ENCODE results near the gene LRIG1. TPM values are rescaled to one million over a fixed set of nuclear protein-coding genes. Genes with fewer than 3 reads are reported as not detected.

The LRIG1 gene
- total and polyA plus RNA-seq, 2 of the 8 experiments (the other 6 are each of a cell fraction or from before 2014, with no cell fraction given): 78.1 to 88.7 TPM

DNA sequence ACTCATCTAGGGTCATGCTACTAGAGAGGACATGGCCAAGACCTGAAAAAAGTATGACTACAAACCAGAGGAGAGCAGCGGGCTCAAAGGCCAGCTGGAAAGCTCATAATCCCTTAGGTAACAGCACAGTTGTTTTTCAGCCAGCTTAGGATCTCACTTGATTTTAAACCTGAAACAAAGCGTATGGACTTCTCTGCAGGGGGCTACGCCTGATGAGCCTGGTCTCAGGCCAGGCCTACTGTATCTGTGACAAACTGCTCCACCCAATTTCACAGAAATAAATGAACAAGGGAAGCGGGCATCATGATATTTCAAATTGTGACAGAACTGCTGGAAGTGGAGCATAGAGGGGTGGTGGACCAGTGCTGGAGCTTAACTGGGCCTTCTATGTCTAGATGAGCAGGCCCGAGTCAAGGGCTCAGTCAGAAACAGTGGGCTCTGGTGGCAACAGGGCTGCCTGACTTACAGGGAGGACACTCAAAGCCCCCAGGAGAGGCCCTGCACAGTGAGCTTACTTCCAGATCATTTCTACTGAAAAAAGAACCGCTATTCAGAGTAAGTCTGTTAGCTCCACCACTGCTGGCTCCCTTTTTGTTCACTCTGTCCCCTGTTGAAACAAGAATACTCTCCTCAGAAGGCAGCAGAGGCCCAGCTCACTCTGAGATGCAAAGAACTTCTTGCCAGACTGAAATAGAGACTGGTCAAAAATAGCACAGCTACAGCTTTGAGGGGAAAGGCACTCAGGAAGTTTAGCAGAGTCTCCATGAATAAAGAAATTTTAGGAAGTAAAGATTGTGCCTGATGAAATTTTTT is 47.0 kb downstream of the LRIG1 start:
- H3K79me1 ChIP-seq (ENCODE audit: low read depth, low read length): peaks cover 19% of the 10 kb centered on the region
- POLR2A ChIA-PET (ENCODE audit: partially characterized antibody): interaction anchor here (1.1 to 2.8 kb wide), 6 partner anchors 8 to 368 kb away, joined by 3 to 11 read pairs (median 4); no protein-coding TSS in a partner anchor
- H2BK20ac ChIP-seq (ENCODE audit: low read length): peak overlapping the region; percentile 13; the same call in 1 of the 2 replicates
- no peak for FAIRE-seq
- no peaks in the 10 kb centered on the region for H3K27me3 ChIP-seq (replicated peaks in 1 of 4; ENCODE audit: control insufficient read depth in 3 of 4, extremely low read depth in 1 of 4, insufficient read depth in 3 of 4, low read length in 3 of 4)
- H2BK120ac ChIP-seq (replicated peaks; ENCODE audit: low read depth, low read length): no peak overlapping the region
- H3K23ac ChIP-seq (ENCODE audit: insufficient read length): no peak overlapping the region
- no peak overlapping the region for H3K27ac ChIP-seq (ENCODE audit: low read depth, low read length)
- peaks cover 22% of the 10 kb centered on the region in 2 experiments for H4K20me1 ChIP-seq (replicated peaks in 1 of 2; ENCODE audit: control insufficient read depth in 1 of 2, insufficient read depth in 2 of 2, low read length in 2 of 2)
- H3K18ac ChIP-seq (ENCODE audit: extremely low read depth, low read length): no peak overlapping the region
- H2AK5ac ChIP-seq (ENCODE audit: low read depth, low read length): no peak overlapping the region
- no peak overlapping the region for H2AFZ ChIP-seq (ENCODE audit: low read length)
- no peak overlapping the region for H3K56ac ChIP-seq (replicated peaks; ENCODE audit: insufficient read length, low read depth, low read length)
- H3K4me3 ChIP-seq (ENCODE audit: extremely low read depth in 1 of 4, insufficient read depth in 2 of 4, low read depth in 3 of 4, low read length in 4 of 4): no peak overlapping the region
- no peak overlapping the region for H4K91ac ChIP-seq (replicated peaks; ENCODE audit: insufficient read length, low read length)
- no peak overlapping the region for H4K8ac ChIP-seq (ENCODE audit: extremely low read depth, insufficient read depth, low read length)
- H3K4me2 ChIP-seq (ENCODE audit: insufficient read depth in 1 of 2, low read depth in 2 of 2, low read length in 2 of 2): no peak overlapping the region
- H4K5ac ChIP-seq (ENCODE audit: insufficient read length, low read depth, low read length): no peak overlapping the region
- no peak overlapping the region for H2BK5ac ChIP-seq (ENCODE audit: low read depth, low read length)
- no peak overlapping the region for H2BK15ac ChIP-seq (ENCODE audit: low read length)
- no peaks in the 10 kb centered on the region for H3K23me2 ChIP-seq (ENCODE audit: low read depth, low read length)
- no peak for DNase-seq (ENCODE audit: low read depth in 1 of 2, low spot score in 2 of 2)
- no peak overlapping the region for H3K4ac ChIP-seq (replicated peaks; ENCODE audit: insufficient read length, low read depth, low read length)
- H3K4me1 ChIP-seq (replicated peaks in 1 of 4; ENCODE audit: control insufficient read depth in 3 of 4, insufficient read depth in 4 of 4, low read length in 3 of 4): peaks cover 0 to 13% (median 10%) of the 10 kb centered on the region in 4 experiments; a peak in 6 of 7 replicates
- no peaks in the 10 kb centered on the region for H3K9me3 ChIP-seq (ENCODE audit: insufficient read depth in 2 of 2, low read depth in 1 of 2, low read length in 1 of 2)
- CTCF ChIA-PET (ENCODE audit: partially characterized antibody): interaction anchor here (0.7 to 7.2 kb wide), 9 partner anchors 10 to 362 kb away, joined by 3 to 32 read pairs (median 4); no protein-coding TSS in a partner anchor
- no peak overlapping the region for H3K9ac ChIP-seq (replicated peaks in 1 of 4; ENCODE audit: extremely low read depth in 1 of 4, low read depth in 3 of 4, low read length in 3 of 4)
- WGBS, 2 experiments (ENCODE audit: extremely low coverage in 1 of 2, insufficient coverage in 1 of 2, insufficient read length in 1 of 2, insufficient replicate concordance in 2 of 2, low coverage in 1 of 2, low lambda C conversion rate in 2 of 2, missing lambda C conversion rate in 1 of 2): 85% methylated on average over 6 of the region's 6 CpGs; no CpG with 5 or more reads in 1 of the 2 experiments
- H3K14ac ChIP-seq (ENCODE audit: insufficient read length): no peak overlapping the region
- H3K36me3 ChIP-seq (ENCODE audit: control insufficient read depth in 2 of 4, insufficient read depth in 4 of 4, low read length in 3 of 4): peaks cover 12 to 81% (median 50%) of the 10 kb centered on the region in 4 experiments
- peaks cover 3 to 98% of the 10 kb centered on the region in 2 experiments for H3K79me2 ChIP-seq (ENCODE audit: control insufficient read depth in 1 of 2, insufficient read depth in 2 of 2, low read length in 2 of 2)
- H2BK12ac ChIP-seq (ENCODE audit: low read depth, low read length): no peak overlapping the region
- TF ChIP-seq CTBP2 (IDR thresholded peaks at IDR 0.05; ENCODE audit: borderline replicate concordance, insufficient read depth, insufficient read length, low read length): no peak
- TF ChIP-seq POLR2A (IDR thresholded peaks at IDR 0.05; ENCODE audit: control extremely low read depth in 1 of 2, low read depth in 2 of 2, low read length in 2 of 2): peak in 1 of 2 experiments; percentile 17; a peak in 2 of 3 replicates
- TF ChIP-seq EGR1 (IDR thresholded peaks at IDR 0.05; ENCODE audit: borderline replicate concordance, low read depth, low read length): no peak
